GM21447 (cell line): ENCODE results near the gene COG3.

Experiments used
- ATAC-seq: cut with Tn5 transposase; IDR thresholded peaks from one replicate; pipeline ENCODE4 v1.9.1; 2021; ENCODE audit not compliant: unreplicated experiment

COG3 gene

GRCh38 chr13:45544520-45544919 lies 79.8 kb downstream of the COG3 start:
- no peak for ATAC-seq

GRCh38 chr13:45545686-45546409 lies 81.1 kb downstream of the COG3 start:
- no peak for ATAC-seq

DNA sequence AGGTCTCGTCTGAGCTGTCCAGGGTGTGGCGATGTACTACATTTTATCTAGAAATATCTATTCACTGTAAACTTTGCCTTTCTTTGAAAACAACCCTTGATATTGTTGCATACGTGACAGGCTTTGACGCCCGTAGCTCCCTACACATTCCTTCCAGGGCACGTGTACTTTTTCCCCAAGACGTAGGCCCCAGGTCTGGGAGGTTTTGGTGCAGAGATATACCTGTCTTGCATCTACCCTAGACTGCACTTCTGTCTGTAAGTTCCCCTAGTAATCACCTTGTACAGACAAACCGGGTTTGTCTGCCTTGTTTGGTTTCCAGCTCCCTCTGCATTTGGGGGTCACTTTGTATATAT lies 81.6 kb downstream of the COG3 start:
- no peak for ATAC-seq

GRCh38 chr13:45548281-45548680 lies 83.5 kb downstream of the COG3 start:
- ATAC-seq: no peak

DNA sequence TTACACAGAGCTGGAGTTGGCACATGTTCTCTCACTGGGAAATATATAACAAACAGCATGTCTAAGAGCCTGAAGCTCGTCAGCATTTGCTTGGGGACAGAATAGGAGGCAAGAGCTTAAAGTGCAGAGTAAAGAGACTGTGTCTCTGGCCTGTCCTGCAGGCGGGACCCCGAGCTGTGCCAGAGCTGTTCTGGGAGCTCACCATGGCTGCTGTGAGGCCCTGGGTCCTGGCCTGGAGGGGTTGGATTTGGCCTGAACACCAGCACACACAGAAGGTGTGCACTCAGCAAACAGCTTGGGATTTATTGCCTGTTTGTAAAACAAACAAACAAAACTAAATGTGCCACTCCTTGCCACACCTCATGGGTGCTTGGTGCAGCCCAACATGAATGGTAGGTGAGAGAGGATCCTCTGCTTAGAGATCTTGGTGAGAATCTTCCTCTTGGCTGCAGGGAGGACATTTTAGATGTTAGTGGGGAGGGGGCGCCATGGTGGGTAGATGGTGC lies 89.9 kb downstream of the COG3 start:
- no peak for ATAC-seq

DNA sequence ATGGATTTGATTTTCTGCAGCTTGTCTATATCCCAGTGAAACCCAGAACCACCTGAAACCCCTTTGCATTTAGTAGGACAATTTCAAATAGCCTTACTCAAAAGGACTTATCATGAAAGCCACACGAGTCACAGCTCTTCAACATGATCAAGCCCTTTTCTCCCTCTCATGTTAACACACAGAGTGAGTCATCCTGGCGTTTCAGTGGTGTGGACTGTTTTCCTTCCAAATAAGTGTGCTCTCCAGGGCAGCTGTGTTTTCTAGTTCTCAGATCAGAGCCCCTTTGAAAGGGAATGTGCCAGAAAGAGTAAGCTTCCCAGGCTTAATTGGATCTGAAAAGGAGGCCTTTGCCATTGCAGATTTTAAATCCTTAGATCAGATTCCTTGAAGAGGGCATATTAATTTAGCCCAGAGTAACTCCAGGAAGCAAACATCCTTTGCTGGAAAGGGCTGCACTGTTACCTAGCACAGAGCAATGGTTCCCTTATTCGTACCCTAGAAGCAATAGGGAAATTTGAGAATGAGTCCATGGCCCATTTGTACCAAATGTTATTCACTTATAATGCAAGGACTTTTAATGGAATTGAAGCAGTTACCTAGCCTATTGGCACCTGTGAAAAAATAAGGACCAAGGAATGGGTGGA lies 99.5 kb downstream of the COG3 start:
- ATAC-seq: no peak

DNA sequence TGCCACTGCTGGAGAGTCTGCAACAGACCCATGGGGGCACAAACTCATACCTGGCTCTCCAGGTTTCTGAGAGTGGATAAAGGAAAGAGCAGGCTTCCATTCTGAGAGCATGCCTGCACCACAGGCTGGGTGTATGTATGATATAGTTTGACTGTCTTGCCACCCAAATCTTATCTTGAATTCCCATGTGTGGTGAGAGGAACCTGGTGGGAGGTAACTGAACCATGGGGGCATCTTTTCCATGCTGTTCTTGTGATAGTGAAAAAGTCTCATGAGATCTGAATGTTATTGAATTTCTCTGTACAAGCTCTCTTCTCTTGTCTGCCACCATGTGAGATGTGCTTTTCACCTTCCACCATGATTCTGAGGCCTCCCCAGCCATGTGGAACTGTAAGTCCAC lies 100.6 kb downstream of the COG3 start:
- ATAC-seq: no peak

- ATAC-seq: no peak
These were observed 110.5 kb downstream of the COG3 start for GRCh38 chr13:45575146-45575829.

DNA sequence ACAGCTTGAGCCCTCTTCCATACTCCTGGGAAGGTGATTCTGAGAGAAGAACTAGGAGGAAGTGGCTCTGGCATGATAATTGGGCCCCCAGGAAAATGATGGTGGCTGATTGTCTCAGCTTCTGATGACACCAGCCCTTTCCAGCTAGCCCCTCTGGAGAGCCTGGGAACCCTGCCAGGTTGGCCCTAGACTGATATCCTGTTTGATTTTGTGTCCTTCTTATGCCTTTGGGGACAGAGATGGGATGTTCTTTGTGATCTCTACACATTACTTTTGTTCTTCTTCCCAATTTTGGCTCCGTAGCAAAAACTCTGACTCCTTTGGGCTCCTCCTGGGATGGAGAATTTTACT lies 111.1 kb downstream of the COG3 start:
- no peak for ATAC-seq

DNA sequence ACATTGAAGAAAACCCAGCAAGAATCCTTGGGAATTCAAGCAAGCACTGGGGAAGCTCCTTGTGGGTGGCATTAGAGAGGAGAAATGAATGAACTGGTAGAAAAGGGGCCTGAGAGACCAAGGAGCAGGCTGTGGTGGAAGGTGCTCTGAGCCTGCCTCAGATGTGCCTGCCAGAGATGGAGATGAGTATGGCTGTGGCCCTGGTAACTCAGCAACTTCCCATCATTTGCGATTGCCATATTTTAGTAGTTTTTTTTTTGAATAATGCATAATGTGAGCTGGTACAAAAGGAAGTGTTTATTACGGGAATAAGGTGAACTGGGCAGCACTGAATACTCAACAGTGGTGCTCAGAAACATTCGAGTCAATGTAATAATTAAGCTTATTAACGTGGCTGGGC lies 111.7 kb downstream of the COG3 start:
- no peak for ATAC-seq

- no peak for ATAC-seq
These were observed 117.8 kb downstream of the COG3 start for GRCh38 chr13:45582408-45583076.

DNA sequence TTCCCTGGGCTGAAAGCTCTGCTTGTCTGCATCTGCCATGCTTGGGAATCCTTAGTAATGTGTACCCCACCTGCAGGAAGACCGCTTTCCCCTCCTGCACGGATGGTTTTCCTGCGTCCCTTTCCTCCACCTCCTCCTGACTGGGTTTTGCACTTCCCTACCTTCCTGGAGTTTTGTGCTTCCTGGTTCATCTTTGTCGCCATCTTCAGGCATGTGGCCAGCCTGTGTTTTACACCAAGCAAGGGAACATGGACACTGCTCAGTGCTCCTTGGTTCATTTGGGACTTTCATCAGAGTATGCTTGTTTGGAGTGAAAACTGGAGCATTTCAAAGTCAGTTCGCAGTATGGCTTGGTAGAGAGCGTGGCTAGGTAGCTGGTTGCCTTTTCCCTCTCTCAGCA lies 120.1 kb downstream of the COG3 start:
- ATAC-seq: no peak
